Hypothalamus (tissue), 51 donors: ENCODE measurements around the gene AP1S2.

ENCODE experiments used
- DNase-seq, 51 donors: peaks; one replicate each; lab custom pipeline; 2025; lab: John Stamatoyannopoulos, UW

AP1S2 gene

GRCh38 chrX:15813416-15813815 is 41.2 kb downstream of the AP1S2 start:
- DNase-seq = no peak

GRCh38 chrX:15812192-15812938 is 42.2 kb downstream of the AP1S2 start:
- DNase-seq = no peak

- DNase-seq = no peak
These were observed 46.4 kb downstream of the AP1S2 start for GRCh38 chrX:15808254-15808653.

- no peak for DNase-seq
These were observed 50.0 kb downstream of the AP1S2 start for GRCh38 chrX:15804563-15804962.

- DNase-seq = no peak
These were observed 56.9 kb downstream of the AP1S2 start for GRCh38 chrX:15797707-15798106.

GRCh38 chrX:15790769-15791290 is 63.8 kb downstream of the AP1S2 start:
- DNase-seq = peak in 2 of 51 donors; percentile 50 to 53

- DNase-seq = peak; percentile 8 to 91 (median 67)
These were observed 64.4 kb downstream of the AP1S2 start, which contains the start of gene ZRSR2 for GRCh38 chrX:15789979-15790768. TSS of gene ZRSR2 (plus strand) at chrX:15790484. CDS start at chrX:15790496, 12 bp downstream.

- DNase-seq = no peak
These were observed 67.7 kb downstream of the AP1S2 start for GRCh38 chrX:15786915-15787314.

GRCh38 chrX:15785176-15785750 is 69.3 kb downstream of the AP1S2 start:
- DNase-seq = no peak

- DNase-seq = no peak
These were observed 72.5 kb downstream of the AP1S2 start for GRCh38 chrX:15781961-15782699.
